GM12873 (cell line): ENCODE results near the gene SLC12A8.

Experiments used
- TF ChIP-seq, protein P1 (sequence below): IDR thresholded peaks from 2 replicates; pipeline ENCODE4 v1.5.1; 2012; ENCODE audit warnings: low read depth, mild to moderate bottlenecking, moderate library complexity, low read length, control low read depth; ENCODE audit not compliant: insufficient read depth; ENCODE audit errors: missing control alignments

Gene SLC12A8

DNA sequence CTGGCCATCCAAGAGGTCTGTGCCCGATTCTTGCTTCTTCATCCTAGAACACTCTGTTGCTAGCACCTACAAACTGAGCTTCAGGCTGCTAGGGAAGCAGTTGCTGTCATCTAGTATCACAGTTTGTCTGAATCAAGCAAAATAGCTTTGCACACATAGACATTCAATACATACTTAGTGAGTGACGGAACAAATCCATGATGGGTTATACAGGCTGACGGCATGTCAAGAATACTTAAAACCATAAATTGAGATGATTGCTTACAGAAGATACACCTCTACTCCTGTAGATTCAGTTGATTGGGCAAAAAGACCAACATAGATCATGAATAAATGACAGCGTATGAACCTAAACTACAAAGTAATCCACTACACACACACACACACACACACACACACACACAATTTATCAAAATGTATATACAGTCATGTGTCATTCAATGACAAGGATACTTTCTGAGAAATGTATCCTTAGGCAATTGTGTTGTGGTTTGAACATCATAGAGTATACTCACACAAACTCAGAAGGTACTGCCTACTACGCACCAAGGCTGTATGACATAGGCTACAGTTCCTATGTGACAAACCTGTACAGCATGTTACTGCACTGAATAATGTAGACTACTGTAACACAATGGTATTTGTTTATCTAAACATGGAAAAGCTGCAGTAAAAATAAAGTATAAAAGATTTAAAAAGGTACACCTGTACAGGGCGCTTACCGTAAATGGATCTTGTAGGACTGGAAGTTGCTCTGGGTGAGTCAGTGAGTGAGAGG, 142.4 kb downstream of the SLC12A8 start:
- TF ChIP-seq, protein P1, sequence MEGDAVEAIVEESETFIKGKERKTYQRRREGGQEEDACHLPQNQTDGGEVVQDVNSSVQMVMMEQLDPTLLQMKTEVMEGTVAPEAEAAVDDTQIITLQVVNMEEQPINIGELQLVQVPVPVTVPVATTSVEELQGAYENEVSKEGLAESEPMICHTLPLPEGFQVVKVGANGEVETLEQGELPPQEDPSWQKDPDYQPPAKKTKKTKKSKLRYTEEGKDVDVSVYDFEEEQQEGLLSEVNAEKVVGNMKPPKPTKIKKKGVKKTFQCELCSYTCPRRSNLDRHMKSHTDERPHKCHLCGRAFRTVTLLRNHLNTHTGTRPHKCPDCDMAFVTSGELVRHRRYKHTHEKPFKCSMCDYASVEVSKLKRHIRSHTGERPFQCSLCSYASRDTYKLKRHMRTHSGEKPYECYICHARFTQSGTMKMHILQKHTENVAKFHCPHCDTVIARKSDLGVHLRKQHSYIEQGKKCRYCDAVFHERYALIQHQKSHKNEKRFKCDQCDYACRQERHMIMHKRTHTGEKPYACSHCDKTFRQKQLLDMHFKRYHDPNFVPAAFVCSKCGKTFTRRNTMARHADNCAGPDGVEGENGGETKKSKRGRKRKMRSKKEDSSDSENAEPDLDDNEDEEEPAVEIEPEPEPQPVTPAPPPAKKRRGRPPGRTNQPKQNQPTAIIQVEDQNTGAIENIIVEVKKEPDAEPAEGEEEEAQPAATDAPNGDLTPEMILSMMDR, result no peak

- TF ChIP-seq, protein P1, result no peak
These were observed 143.1 kb downstream of the SLC12A8 start for GRCh38 chr3:125069452-125069851.

DNA sequence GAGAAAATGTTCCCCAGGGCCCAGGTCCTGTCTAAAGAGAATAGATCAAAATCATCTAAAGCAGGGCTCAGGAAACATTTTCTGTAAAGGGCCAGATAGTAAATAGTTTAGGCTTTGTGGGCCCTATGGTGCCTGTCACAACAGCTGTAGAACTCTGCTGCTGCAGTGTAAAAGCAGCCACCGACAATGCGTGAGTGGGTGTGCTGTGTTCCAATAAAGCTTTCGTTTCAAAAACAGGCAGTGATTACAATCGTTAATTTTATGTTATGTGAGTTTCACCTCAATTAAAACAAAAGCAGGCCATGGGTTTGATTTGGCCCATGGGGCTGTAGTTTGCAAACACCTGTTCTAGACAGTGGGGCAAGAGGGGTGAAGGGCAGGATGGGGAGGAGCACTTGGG, 144.3 kb downstream of the SLC12A8 start:
- TF ChIP-seq, protein P1, result no peak

DNA sequence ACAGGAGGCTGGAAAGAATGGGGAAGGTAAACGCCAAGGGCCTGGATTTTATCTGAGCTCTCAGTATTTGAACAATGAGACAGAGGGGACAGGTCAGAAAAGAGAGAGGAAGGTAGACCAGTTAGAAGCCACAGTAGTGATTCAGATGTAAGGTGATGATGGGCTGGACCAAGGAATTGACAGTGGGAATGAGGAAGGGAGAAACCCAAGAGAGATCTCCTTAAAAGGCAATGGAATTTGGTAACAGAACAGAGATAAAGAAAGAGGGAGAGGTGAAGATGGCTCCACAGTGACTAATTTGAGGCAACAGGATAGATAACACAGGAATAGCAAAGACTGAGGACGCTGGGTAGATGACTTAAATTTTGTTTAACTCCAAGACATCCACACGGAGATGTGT, 145.3 kb downstream of the SLC12A8 start:
- TF ChIP-seq, protein P1, result no peak

DNA sequence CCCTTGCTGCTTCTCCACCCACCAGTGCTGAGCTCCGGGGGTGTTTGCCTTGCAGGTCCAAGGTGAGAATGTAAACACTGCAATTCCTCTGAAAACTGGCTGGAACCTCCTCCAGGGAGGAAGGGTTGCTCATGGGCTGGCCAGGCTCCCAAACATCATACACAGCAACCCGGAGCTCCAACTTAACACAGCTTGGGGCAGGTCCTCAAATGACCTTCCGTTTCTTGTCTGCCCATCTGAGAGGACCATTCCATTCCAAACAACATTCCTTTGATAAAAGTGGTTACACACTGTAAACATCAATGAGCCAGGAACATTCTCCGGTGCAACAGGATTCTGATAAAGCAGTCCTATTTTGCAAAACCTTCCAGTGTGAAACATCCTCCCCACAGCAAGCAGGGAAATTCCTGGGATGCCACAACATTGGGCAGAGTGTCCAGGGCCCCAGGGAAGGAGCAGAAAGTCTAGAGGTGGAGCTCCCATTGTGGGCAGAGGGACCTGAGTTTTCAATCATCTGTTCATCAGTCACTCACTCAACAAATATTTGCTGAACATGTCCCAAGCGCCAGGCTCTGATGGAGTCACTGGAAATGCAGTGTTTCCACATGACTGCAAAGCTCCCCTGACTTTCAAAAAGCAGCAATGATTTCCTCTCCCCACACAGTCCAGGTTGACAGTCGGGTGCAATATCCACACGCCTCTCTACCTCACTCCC, 149.5 kb downstream of the SLC12A8 start:
- TF ChIP-seq, protein P1, result no peak

- TF ChIP-seq, protein P1, result no peak
These were observed 150.9 kb downstream of the SLC12A8 start for GRCh38 chr3:125061646-125062045.

GRCh38 chr3:125061170-125061569, 151.4 kb downstream of the SLC12A8 start:
- TF ChIP-seq, protein P1, result no peak
